DOHH2 (cell line): ENCODE results near the gene PRDM16.

Experiments
- EZH2phosphoT487 ChIP-seq: fragments of 200-600 bp; sonication (generic); IDR thresholded peaks from 2 replicates; pipeline ENCODE4 v1.6.1; 2017; ENCODE audit warnings: borderline replicate concordance, mild to moderate bottlenecking, antibody characterized with exemption, low read length, moderate library complexity, mixed read lengths
- TF ChIP-seq, protein P1 (sequence below): fragments of 200-600 bp; sonication (generic); IDR thresholded peaks from one replicate; pipeline ENCODE4 v1.5.1; 2014; ENCODE audit warnings: antibody characterized with exemption, mild to moderate bottlenecking, low read depth, low read length; ENCODE audit not compliant: poor library complexity, severe bottlenecking

GRCh38 chr1:3397311-3397710 is 328.3 kb downstream of the PRDM16 start:
- TF ChIP-seq, protein P1, sequence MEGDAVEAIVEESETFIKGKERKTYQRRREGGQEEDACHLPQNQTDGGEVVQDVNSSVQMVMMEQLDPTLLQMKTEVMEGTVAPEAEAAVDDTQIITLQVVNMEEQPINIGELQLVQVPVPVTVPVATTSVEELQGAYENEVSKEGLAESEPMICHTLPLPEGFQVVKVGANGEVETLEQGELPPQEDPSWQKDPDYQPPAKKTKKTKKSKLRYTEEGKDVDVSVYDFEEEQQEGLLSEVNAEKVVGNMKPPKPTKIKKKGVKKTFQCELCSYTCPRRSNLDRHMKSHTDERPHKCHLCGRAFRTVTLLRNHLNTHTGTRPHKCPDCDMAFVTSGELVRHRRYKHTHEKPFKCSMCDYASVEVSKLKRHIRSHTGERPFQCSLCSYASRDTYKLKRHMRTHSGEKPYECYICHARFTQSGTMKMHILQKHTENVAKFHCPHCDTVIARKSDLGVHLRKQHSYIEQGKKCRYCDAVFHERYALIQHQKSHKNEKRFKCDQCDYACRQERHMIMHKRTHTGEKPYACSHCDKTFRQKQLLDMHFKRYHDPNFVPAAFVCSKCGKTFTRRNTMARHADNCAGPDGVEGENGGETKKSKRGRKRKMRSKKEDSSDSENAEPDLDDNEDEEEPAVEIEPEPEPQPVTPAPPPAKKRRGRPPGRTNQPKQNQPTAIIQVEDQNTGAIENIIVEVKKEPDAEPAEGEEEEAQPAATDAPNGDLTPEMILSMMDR: no peak
- TF ChIP-seq EZH2phosphoT487: no peak
